Stimulated activated CD4-positive, alpha-beta T cell treated with anti-CD3 and anti-CD28 coated beads, Interleukin-15, amount 100 ng/mL, for 24 hours (primary cell): Measurements from ENCODE around the gene HOXB4.

Experiments
- DNase-seq: peaks from one replicate; pipeline ENCODE4 v3.0.0-alpha.2; 2020

HOXB4 gene

DNA sequence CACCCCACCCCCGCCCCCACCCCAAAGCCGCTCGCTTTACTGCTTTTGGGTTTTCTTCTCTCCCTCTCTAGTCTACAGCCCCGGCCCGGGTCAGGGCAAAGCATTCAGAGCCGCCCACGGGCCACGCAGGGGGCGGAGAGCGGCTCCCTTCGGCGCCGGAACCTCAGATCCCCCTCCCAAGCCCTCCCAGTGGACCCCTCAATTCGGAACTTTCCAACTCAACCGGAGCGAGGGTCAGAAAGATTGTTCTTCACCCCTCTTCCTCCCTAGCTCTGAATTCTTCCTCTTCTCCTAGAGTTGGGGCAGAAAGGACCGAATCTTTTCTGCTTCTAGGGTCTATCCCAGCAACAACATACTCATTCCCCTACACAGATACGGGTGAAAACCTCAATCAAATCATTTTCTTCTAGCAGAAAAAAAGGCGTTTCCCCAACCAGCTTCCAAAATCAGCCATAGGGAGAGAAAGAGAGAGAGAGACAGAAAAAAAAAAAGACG, 34.2 kb downstream of the HOXB4 start:
- DNase-seq: peak; percentile 68

DNA sequence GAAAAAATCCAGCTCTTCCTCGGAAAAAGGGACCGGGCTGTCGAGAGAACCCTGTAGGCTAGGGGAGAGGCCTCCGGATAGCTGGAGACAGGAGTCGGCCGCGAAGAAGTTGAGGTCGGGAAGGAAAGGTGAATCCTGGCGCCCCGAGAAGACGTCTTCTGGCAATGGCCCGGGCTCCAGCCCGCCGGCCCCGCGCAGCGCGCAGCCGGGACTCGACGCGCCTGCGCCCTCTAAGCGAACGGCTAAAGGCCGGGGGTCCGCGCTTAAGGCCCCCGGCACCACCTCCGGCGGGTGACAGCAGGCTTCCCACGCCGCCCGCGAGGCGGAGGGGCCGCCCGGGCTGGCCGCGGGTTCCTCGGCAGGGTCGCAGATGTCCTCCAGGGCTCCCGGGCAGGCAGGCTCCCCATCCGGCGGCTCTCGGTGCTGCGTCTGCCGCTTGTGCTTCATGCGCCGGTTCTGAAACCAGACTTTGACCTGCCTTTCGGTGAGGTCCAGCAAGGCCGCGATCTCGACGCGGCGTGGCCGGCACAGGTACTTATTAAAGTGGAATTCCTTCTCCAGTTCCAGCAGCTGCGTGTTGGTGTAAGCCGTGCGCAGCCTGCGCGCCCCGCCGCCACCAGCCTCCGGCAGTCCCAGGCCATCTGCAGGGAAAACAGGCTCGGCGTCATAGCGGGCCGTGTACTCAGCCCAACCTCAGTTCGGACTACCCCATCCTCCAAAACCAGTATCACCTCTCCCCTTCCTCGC, 34.9 kb downstream of the HOXB4 start:
- DNase-seq: peak; percentile 76

GRCh38 chr17:48542698-48543106, 35.4 kb downstream of the HOXB4 start:
- DNase-seq: no peak

DNA sequence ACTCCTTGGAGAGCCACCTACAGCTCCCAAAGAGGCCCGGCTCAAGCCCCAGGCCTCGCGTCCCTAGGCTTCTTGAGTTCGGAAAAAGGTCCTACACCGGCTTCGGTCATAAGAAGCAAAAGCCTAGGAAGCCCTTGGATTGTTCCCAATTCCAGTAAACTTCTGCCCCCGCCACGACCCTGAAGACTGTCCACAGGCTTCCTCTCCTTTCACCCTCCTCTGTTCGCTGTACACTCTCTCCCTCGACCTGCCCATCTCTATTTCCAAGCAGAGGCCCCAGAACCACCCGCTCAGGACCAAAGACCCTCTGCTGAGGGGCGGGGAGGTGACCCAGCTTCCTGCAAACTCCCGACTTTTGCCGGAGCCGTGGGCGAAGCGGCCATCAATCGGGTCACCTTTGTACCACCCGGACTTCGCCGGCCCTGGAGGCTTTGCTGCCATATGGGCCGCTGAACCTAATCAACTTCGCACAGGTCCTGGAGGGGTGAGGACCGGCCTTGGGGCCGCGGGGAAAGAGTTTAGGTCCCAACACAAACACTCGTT, 36.0 kb downstream of the HOXB4 start:
- DNase-seq: peak; percentile 40

- peak; percentile 60 for DNase-seq
Measured at GRCh38 chr17:48541577-48542113, 36.5 kb downstream of the HOXB4 start.

- no peak for DNase-seq
Measured at GRCh38 chr17:48541036-48541576, 37.0 kb downstream of the HOXB4 start.

DNA sequence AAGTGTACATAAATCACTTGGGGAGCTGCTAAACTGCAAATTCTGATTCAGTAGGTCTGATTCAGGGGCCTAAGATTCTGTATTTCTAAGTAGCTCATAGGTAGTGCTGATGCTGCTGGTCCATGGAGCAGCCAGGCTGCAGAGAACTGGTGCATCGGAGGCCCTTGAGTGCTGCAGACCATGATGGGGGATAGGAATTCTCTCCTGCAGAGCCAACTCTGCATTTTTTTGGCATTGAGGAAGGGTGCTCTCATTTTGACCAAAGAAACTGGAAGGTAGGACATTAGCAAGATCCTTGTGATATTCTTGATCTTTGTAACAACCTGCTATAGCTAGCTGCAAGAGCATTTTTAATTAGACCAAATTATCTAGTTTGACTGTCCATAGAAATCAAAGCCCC, 37.9 kb downstream of the HOXB4 start:
- no peak for DNase-seq

DNA sequence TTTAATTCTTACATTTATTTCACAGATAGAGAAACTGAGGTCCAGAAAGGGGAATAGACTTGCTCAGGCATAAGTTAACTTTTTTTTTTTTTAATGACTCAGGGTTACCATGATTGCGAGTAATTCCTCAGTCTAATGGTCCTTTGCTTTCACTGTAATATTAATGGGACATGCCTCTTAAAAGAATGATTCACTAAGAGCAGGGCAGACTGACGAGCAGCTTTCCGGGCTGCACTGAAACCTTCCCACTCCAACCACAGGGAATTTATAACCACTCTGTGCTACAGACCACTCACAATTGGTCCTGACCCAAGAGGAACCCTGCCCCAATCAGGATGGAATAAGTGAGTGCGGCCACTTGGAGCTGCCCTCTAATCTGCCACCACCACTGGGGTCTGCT, 39.0 kb downstream of the HOXB4 start:
- DNase-seq: no peak

GRCh38 chr17:48537316-48537715, 40.8 kb downstream of the HOXB4 start:
- no peak for DNase-seq

GRCh38 chr17:48535793-48536559, 42.2 kb downstream of the HOXB4 start:
- DNase-seq: peak; percentile 39

DNA sequence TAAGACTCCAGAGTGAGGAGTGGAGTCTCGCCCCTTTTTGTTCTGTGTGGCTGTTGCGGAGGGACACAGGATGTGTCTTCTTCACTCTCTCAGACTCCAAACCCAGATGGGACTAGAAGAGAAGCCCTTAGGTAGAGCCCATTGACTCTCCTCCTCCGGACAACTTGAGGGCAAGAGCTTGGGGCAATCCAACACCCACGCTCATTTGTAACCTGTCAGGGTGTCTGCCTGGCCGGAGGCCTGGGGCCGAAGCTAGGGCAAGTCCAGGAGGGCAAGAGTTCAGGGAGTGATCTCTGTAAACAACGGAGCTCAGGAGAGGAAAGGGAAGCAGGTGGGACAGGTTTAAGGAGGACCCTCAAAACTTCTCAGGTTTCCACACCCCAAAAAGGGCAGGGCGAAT, 45.9 kb downstream of the HOXB4 start:
- DNase-seq: no peak

DNA sequence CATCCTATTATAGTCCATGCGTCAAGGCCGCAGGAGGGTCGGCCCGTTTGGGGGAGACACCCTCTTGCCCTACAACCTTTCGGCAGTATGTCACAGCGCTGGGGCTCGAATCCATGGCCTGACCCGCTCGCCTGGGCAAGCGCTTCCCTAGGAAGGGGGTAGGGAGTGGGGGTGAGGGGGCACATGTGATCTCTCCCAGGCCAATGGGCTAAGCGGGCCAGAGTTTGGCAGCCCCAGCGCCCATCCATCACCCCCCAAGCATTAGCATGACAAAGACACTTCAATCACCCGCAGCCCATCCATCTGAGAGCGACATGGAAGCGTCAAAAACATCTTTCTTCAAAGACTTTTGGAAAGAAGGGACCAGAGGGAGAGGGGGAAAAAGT, 47.3 kb downstream of the HOXB4 start, which contains the start of gene HOXB1:
Gene HOXB1, minus strand, starts transcription at position 125 of the 386 bp plus-strand sequence. Its CDS starts 107 bp downstream, at position 18.
- DNase-seq: no peak

- DNase-seq: no peak
Measured at GRCh38 chr17:48530208-48530886, 47.8 kb downstream of the HOXB4 start.

DNA sequence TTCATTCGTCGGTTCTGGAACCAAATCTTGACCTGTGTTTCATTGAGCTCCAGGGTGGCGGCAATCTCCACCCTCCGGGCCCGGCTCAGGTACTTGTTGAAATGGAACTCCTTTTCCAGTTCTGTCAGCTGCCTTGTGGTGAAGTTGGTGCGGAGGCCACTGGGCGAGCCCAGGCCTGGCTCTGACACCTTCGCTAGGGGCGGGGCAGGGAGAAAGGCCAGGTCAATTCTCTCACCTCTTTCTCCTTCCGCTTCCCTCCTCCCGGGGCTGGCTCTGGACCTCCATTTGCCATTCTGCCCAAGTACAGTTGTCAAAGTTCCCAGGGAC, 48.5 kb downstream of the HOXB4 start:
- DNase-seq: no peak

DNA sequence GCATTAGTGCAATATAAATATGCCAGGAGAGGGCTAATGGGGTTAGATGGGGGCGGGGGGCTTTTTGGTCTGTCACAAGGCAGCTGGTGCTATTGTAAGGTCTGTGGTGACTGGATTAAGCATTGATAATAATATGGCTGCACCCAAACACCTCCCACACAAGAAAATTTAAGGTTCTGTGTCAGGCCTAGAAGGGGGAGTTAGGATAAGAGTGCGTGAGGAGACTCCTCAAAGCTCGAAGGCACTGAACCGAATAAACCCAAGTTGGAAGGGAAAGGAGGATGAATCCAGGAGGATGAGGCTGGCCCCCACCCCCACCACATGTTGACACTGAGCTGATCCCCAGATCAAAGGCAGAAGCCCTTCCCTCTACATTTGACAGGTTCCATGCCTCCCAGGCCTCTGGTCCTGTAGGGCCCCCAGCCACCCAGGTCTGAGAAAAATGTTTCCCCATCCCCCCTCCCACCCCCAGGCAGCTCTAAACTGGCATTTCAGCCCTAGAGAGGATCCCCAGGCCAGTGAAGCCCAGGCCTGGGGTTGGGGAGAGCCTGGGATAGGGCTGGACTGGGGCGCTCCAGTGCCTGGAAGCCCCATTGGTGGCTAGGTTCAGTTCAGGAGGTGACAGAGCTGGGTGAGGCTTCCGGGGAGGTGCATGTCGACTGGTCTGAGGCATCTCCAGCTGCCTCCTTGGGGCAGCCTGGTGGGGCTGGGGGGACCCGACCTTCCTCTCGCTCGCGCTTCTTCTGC, 49.0 kb downstream of the HOXB4 start:
- no peak for DNase-seq

DNA sequence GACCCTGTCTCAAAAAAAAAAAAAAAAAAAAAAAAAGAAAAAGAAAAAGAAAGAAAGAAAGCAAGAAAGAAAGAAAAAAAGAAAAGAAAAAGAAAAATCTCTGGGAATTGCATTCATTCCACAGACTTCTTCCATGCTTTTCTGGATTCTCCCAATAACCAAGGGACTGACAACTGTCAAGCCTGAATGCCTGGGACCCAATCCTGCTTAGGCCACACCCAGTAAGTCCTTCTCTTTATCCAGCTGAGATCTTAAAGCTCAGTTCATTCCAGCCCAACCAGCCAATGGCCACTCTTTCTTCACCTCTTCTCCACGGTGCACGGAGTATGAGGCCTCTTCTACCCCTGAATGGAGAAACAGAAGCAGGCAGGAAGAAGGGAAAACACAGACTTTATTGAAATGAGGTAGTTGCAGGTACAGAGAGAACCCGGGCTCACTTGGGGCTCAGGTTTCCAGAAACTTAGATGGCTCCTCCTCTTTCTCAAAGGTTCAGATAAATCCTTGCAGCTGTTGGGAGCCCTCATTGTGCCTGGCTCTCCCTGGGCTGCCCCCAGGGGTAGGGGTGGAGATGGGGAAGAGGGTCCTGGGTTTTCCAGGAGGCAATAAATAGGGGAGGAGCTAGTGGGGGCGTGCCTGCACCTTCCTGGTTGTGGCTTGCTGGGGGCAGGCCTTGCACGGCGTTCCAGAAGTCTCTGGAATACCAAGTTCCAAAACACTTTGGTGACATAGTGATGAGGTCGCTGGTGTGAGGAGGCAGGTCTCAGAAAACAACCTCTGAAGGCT, 49.8 kb downstream of the HOXB4 start:
- no peak for DNase-seq

DNA sequence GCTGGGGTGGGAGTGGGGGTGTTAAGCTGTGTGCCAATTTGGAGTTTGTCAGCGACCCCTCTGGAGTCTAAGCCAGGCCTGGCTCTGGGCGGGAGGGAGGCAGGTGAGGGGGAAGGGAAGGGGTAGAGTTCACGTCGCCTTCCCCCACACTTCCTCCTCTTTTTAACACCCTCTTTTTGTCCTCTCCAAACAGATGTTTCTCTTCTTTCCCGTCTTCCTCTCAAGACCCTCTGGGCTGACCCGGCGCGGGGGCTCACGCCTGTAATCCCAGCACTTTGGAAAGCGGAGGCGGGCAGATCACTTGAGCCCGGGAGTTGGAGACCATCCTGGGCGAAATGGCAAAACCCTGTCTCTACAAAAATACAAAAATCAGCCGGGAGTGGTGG, 50.6 kb downstream of the HOXB4 start:
- DNase-seq: no peak

GRCh38 chr17:48526608-48527546, 51.3 kb downstream of the HOXB4 start:
- peak; percentile 23 for DNase-seq
